Ishikawa (cell line): ENCODE measurements around the gene JPH4.

Experiments used
- CEBPB ChIP-seq: IDR thresholded peaks from 2 replicates; pipeline ENCODE4 v1.6.1; 2012
- CREB1 ChIP-seq: IDR thresholded peaks from 2 replicates; pipeline ENCODE4 v1.6.1; 2012; ENCODE audit warnings: low read depth
- EP300 ChIP-seq: IDR thresholded peaks from 2 replicates; pipeline ENCODE4 v1.6.1; 2012; ENCODE audit warnings: borderline replicate concordance
- FOXM1 ChIP-seq: IDR thresholded peaks from 2 replicates; pipeline ENCODE4 v1.6.1; 2012; ENCODE audit warnings: low read depth, borderline replicate concordance
- MAX ChIP-seq: IDR thresholded peaks from 2 replicates; pipeline ENCODE4 v1.6.1; 2012
- NFIC ChIP-seq: IDR thresholded peaks from 2 replicates; pipeline ENCODE4 v1.6.1; 2012
- RAD21 ChIP-seq: IDR thresholded peaks from 2 replicates; pipeline ENCODE4 v1.6.1; 2012; ENCODE audit warnings: low read depth
- REST ChIP-seq: IDR thresholded peaks from 2 replicates; pipeline ENCODE4 v1.6.1; 2012; ENCODE audit warnings: low read depth, mild to moderate bottlenecking
- TAF1 ChIP-seq: IDR thresholded peaks from 2 replicates; pipeline ENCODE4 v1.6.1; 2012; ENCODE audit warnings: low read depth, mild to moderate bottlenecking
- TEAD4 ChIP-seq: IDR thresholded peaks from 2 replicates; pipeline ENCODE4 v1.6.1; 2012
- USF1 ChIP-seq: IDR thresholded peaks from 2 replicates; pipeline ENCODE4 v1.6.1; 2012
- YY1 ChIP-seq: IDR thresholded peaks from 2 replicates; pipeline ENCODE4 v1.6.1; 2012; ENCODE audit warnings: low read depth
- ZBTB7A ChIP-seq: IDR thresholded peaks from 2 replicates; pipeline ENCODE4 v1.6.1; 2012; ENCODE audit warnings: low read depth

GRCh38 chr14:23579739-23580138, 1.1 kb upstream of the JPH4 start:
- TF ChIP-seq MAX: no peak
- TF ChIP-seq CEBPB: no peak
- TF ChIP-seq RAD21: no peak
- no peak for TF ChIP-seq USF1
- TF ChIP-seq TAF1: no peak
- no peak for TF ChIP-seq FOXM1
- TF ChIP-seq TEAD4: no peak
- no peak for TF ChIP-seq REST
- TF ChIP-seq YY1: no peak
- no peak for TF ChIP-seq CREB1
- no peak for TF ChIP-seq NFIC
- no peak for TF ChIP-seq ZBTB7A
- TF ChIP-seq EP300: no peak
